GM12878 (cell line): Measurements from ENCODE around the gene MYB. TPM values are rescaled to one million over a fixed set of nuclear protein-coding genes. Genes with fewer than 3 reads are reported as not detected.

Source experiments
- ATAC-seq: fragments of 200-7000 bp; cut with Tn5 transposase; 3 replicates; pipeline ENCODE4 v1.9.1; 2020; ENCODE audit warnings: mild to moderate bottlenecking, moderate library complexity
- BruUV-seq: library from RNA; stranded (reverse); fragments of 400-500 nt; replicated peaks from 2 replicates; lab custom pipeline; 2021; lab: Mats Ljungman, UMichigan
- CTCF ChIA-PET: fragments of 300-600 bp; sonication (Branson Sonifier 250); formaldehyde crosslinking; extraction: SDS; loops from one replicate; lab custom pipeline; 2021; ENCODE audit warnings: inconsistent platforms; lab: Yijun Ruan, JAX
- POLR2A ChIA-PET: fragments of 350-600 bp; formaldehyde crosslinking; extraction: SDS; loops from one replicate; lab custom pipeline; 2021; ENCODE audit warnings: inconsistent platforms; lab: Charles Lee
- RAD21 ChIA-PET: fragments of 300-600 bp; sonication (Branson Sonifier 250); formaldehyde crosslinking; loops from one replicate; lab custom pipeline; 2023; ENCODE audit warnings: antibody characterized with exemption; ENCODE audit not compliant: unreplicated experiment; lab: Charles Lee
- SMC1A ChIA-PET: fragments of 300-600 bp; sonication (Branson Sonifier 250); formaldehyde crosslinking; loops from one replicate; lab custom pipeline; 2023; ENCODE audit not compliant: unreplicated experiment, uncharacterized antibody; lab: Charles Lee
- DNase-seq: peaks from one replicate; pipeline ENCODE4 v3.0.0-alpha.2; 2011; ENCODE audit warnings: low read depth, low spot score
- FAIRE-seq: peaks from 3 replicates; lab custom pipeline; 2011; peaks lifted over from hg19 to GRCh38; lab: Jason Lieb, UNC
- H2AFZ ChIP-seq: 2 replicates; pipeline ENCODE4 v1.6.0; 2011; ENCODE audit warnings: low read depth, low read length, control low read depth; ENCODE audit not compliant: control insufficient read depth
- H3K27ac ChIP-seq: 2 replicates; pipeline ENCODE4 v1.5.1; 2011; ENCODE audit warnings: control low read depth; ENCODE audit not compliant: control insufficient read depth, insufficient read depth
- H3K27me3 ChIP-seq, 2 experiments: replicated peaks in 1 of 2; 2 replicates each; pipeline versions ENCODE4 v1.6.0 to v1.6.1; 2011; ENCODE audit warnings: low read length in 1 of 2; ENCODE audit not compliant: control insufficient read depth in 2 of 2, insufficient read depth in 2 of 2
- H3K36me3 ChIP-seq, 2 experiments: 2 replicates each; pipeline ENCODE4 v1.5.1; 2011; ENCODE audit warnings: low read length in 1 of 2; ENCODE audit not compliant: control insufficient read depth in 2 of 2, insufficient read depth in 2 of 2
- H3K4me1 ChIP-seq: 2 replicates; pipeline ENCODE4 v1.6.1; 2011; ENCODE audit warnings: mild to moderate bottlenecking, low read length, moderate library complexity, mixed read lengths; ENCODE audit not compliant: control insufficient read depth, insufficient read depth
- H3K4me2 ChIP-seq: 2 replicates; pipeline ENCODE4 v1.6.0; 2011; ENCODE audit warnings: control low read depth; ENCODE audit not compliant: control insufficient read depth, insufficient read depth
- H3K4me3 ChIP-seq: fragments of 200-600 bp; sonication (generic); 2 replicates; pipeline ENCODE4 v1.5.1; 2016
- H3K79me2 ChIP-seq: 2 replicates; pipeline ENCODE4 v1.6.0; 2011; ENCODE audit warnings: low read length; ENCODE audit not compliant: control insufficient read depth, insufficient read depth
- H3K9ac ChIP-seq: 2 replicates; pipeline ENCODE4 v1.8.0; 2011; ENCODE audit warnings: low read length, control low read depth, mixed read lengths; ENCODE audit not compliant: control insufficient read depth, insufficient read depth
- H3K9me3 ChIP-seq: replicated peaks from 3 replicates; pipeline ENCODE4 v1.5.1; 2011; ENCODE audit warnings: mild to moderate bottlenecking, low read length; ENCODE audit not compliant: control insufficient read depth, insufficient read depth
- H4K20me1 ChIP-seq: 2 replicates; pipeline ENCODE4 v1.6.0; 2011; ENCODE audit not compliant: control insufficient read depth, insufficient read depth
- BCL11A ChIP-seq: IDR thresholded peaks from 2 replicates; pipeline ENCODE4 v1.6.1; 2011; ENCODE audit warnings: low read depth, low read length
- CHD4 ChIP-seq: fragments of 200-600 bp; sonication (generic); IDR thresholded peaks from 2 replicates; pipeline ENCODE4 v1.6.1; 2016; ENCODE audit warnings: mild to moderate bottlenecking
- CREB1 ChIP-seq: IDR thresholded peaks from 2 replicates; pipeline ENCODE4 v1.6.1; 2012; ENCODE audit warnings: low read depth, mild to moderate bottlenecking, inconsistent platforms
- IRF4 ChIP-seq: IDR thresholded peaks from 2 replicates; pipeline ENCODE4 v1.6.1; 2011; ENCODE audit warnings: low read depth, low read length
- JUNB ChIP-seq: IDR thresholded peaks from 2 replicates; pipeline ENCODE4 v1.6.1; 2016; ENCODE audit warnings: antibody characterized with exemption, mild to moderate bottlenecking
- RAD51 ChIP-seq: fragments of 450-650 bp; IDR thresholded peaks from 2 replicates; pipeline ENCODE4 v1.6.1; 2016; ENCODE audit warnings: moderate library complexity, mild to moderate bottlenecking, inconsistent platforms
- RCOR1 ChIP-seq: conservative IDR thresholded peaks from 2 replicates; pipeline ENCODE4 v1.6.1; 2012; ENCODE audit warnings: low read depth, low read length, improper control_type of control experiment
- SPI1 ChIP-seq: IDR thresholded peaks from 2 replicates; pipeline ENCODE4 v1.6.1; 2011; ENCODE audit warnings: low read depth, mild to moderate bottlenecking, low read length, moderate library complexity, borderline replicate concordance; ENCODE audit not compliant: insufficient read depth
- YBX1 ChIP-seq: fragments of 450-650 bp; IDR thresholded peaks from 2 replicates; pipeline ENCODE4 v1.6.1; 2016; ENCODE audit warnings: antibody characterized with exemption
- WGBS: methylation state at CpG from one replicate; pipeline ENCODE4 v1.1.6; 2016; ENCODE audit warnings: low lambda C conversion rate; ENCODE audit not compliant: insufficient replicate concordance, insufficient coverage; ENCODE audit errors: missing lambda C conversion rate; 5-methylcytosine and 5-hydroxymethylcytosine counted together
- in situ Hi-C: fragments of 300-500 bp; cut with MboI; formaldehyde crosslinking; loops from 9 replicates; pipeline ENCODE4 v1.14.3; 2018; ENCODE audit warnings: mixed read lengths
- intact Hi-C: fragments of 100-400 bp; cut with micrococcal nuclease; formaldehyde crosslinking; loops from one replicate; pipeline ENCODE4 v1.14.2; 2022; ENCODE audit not compliant: unreplicated experiment
- polyA plus RNA-seq, 11 experiments: library from polyadenylated mRNA; depleted of rRNA in 4 of 11; unstranded in 6 of 11; stranded (reverse) in 5 of 11; fragments of >200 nt; fragmentation: Nextera tagmentation in 4 of 11; fragmentation: Illumina TruSeq in 1 of 11; extraction: Ambion mirVana in 4 of 11; extraction: Trizol in 1 of 11; gene quantifications; 1 replicate in 1 of 11; 2 replicates in 10 of 11; pipeline versions ENCODE4 v1.2.1 to v1.2.3, GENCODE V29; 2011 to 2016; ENCODE audit warnings: inconsistent platforms in 2 of 11, missing spikeins in 2 of 11, low read depth in 1 of 11
- total RNA-seq, 4 experiments: library from RNA; depleted of rRNA in 3 of 4; stranded (reverse); fragments of >200 nt in 3 of 4; fragmentation: Illumina TruSeq in 1 of 4; extraction: Trizol in 1 of 4; gene quantifications; 2 replicates each; pipeline versions ENCODE4 v1.2.1 to v1.2.3, GENCODE V29; 2013 to 2021
- TF ChIP-seq, protein P1 (sequence below): fragments of 450-650 bp; IDR thresholded peaks from 2 replicates; pipeline ENCODE4 v1.6.1; 2016; ENCODE audit warnings: mild to moderate bottlenecking, moderate library complexity, borderline replicate concordance
- TF ChIP-seq, protein P2 (sequence below): IDR thresholded peaks from 2 replicates; pipeline ENCODE4 v1.6.1; 2012; ENCODE audit warnings: low read depth, low read length, improper control_type of control experiment

The MYB gene
- total and polyA plus RNA-seq, 10 of the 15 experiments (the other 5 are each of a cell fraction or from before 2014, with no cell fraction given) = 7.0 to 29.8 (median 21.5) TPM

DNA sequence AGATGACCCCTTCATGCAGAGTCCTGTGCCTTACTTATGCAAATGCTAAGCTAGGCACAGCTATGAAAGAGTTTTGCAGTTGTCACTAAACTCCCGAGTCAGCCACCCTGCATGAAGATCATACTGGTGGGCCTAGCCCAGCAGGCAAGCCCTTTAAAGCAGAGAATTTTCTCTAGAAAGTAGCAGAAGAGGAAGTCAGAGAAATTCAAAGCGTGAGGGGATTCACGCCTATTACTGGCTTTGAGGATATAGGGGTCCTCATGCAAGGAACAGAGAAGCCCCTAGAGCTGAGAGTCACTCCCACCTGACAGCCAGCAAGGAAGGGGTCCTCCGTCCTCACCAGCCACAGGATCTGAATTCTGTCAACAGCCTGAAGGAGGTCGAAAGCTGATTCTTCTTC is 54.6 kb downstream of the MYB start:
- WGBS = 72% methylated on average over 5 of the region's 5 CpGs
- POLR2A ChIA-PET = no interaction called here
- Histone ChIP-seq H4K20me1 (no peaks in the 10 kb centered on the region), H3K4me1 (peaks cover 19% of the 10 kb centered on the region), H3K9ac (no peak overlapping the region), H2AFZ (no peak overlapping the region), H3K27ac (no peak overlapping the region), H3K4me3 (no peak overlapping the region), H3K36me3 (no peaks in the 10 kb centered on the region), H3K4me2 (no peak overlapping the region), H3K27me3 (peaks cover 0 to 2% of the 10 kb centered on the region in 2 experiments; a peak in 1 of 4 replicates), H3K79me2 (no peaks in the 10 kb centered on the region), H3K9me3 (no peaks in the 10 kb centered on the region)
- FAIRE-seq (no peak), ATAC-seq (no peak), DNase-seq (no peak)
- no TSS peak for BruUV-seq
- no peak for TF ChIP-seq JUNB
- TF ChIP-seq YBX1 = no peak
- TF ChIP-seq SPI1 = peak; percentile 41; the same call in 1 of the 2 replicates
- in situ Hi-C loops (loop anchor here (25.0 kb wide), 1 partner anchor 177 kb away; no protein-coding TSS in a partner anchor), intact Hi-C loops (no loop called here)
- SMC1A ChIA-PET = interaction anchor here (0.6 to 2.3 kb wide), 4 partner anchors 81 to 160 kb away, joined by 3 to 6 read pairs (median 4); no protein-coding TSS in a partner anchor
- CTCF ChIA-PET = interaction anchor here (1.2 to 2.2 kb wide), 3 partner anchors 10 to 27 kb away, joined by 3 to 5 read pairs (median 4); no protein-coding TSS in a partner anchor
- RAD21 ChIA-PET = no interaction called here

DNA sequence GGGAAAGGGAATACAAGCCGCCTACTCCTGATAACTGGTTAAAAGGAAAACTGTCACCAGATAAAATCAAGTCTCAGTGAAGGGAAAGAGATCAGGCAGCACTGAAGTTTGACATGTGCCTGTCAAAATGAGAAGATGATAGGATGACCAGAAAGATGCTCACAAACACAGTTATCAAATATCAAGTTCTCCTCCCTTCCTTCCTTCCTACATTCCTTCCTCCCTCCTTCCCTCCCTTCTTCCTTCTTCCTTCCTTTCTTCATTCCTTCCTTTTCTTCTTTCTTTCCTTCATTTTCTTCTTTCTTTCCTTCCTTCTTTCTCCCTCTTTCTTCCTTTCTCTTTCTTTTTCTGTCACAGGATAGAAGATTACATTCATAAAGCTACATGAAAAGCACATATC is 55.2 kb downstream of the MYB start:
- ChIA-PET RAD21 (interaction anchor here (0.7 kb wide), 1 partner anchor 77 kb away, joined by 4 read pairs; no protein-coding TSS in a partner anchor), CTCF (interaction anchor here (2.2 kb wide), 1 partner anchor 13 kb away, joined by 4 read pairs; no protein-coding TSS in a partner anchor), SMC1A (interaction anchor here (0.6 to 1.9 kb wide), 5 partner anchors 27 to 160 kb away, joined by 3 to 5 read pairs (median 4); no protein-coding TSS in a partner anchor), POLR2A (interaction anchor here (0.7 to 1.0 kb wide), 2 partner anchors 11 to 167 kb away, joined by 3 to 7 read pairs; no protein-coding TSS in a partner anchor)
- in situ Hi-C loops (loop anchor here (25.0 kb wide), 1 partner anchor 176 kb away; no protein-coding TSS in a partner anchor), intact Hi-C loops (no loop called here)
- Histone ChIP-seq H3K36me3 (no peaks in the 10 kb centered on the region), H4K20me1 (no peaks in the 10 kb centered on the region), H3K79me2 (no peaks in the 10 kb centered on the region), H3K9me3 (no peaks in the 10 kb centered on the region), H3K4me3 (no peak overlapping the region), H3K27me3 (peaks cover 0 to 2% of the 10 kb centered on the region in 2 experiments; a peak in 1 of 4 replicates), H3K9ac (no peak overlapping the region), H2AFZ (no peak overlapping the region), H3K27ac (no peak overlapping the region), H3K4me1 (peaks cover 16% of the 10 kb centered on the region), H3K4me2 (no peak overlapping the region)
- FAIRE-seq (no peak), ATAC-seq (no peak), DNase-seq (no peak)
- no TSS peak for BruUV-seq
- WGBS = 79% methylated on average over 1 of the region's 1 CpG
- no peak for TF ChIP-seq RAD51
- no peak for TF ChIP-seq BCL11A
- TF ChIP-seq, protein P1, sequence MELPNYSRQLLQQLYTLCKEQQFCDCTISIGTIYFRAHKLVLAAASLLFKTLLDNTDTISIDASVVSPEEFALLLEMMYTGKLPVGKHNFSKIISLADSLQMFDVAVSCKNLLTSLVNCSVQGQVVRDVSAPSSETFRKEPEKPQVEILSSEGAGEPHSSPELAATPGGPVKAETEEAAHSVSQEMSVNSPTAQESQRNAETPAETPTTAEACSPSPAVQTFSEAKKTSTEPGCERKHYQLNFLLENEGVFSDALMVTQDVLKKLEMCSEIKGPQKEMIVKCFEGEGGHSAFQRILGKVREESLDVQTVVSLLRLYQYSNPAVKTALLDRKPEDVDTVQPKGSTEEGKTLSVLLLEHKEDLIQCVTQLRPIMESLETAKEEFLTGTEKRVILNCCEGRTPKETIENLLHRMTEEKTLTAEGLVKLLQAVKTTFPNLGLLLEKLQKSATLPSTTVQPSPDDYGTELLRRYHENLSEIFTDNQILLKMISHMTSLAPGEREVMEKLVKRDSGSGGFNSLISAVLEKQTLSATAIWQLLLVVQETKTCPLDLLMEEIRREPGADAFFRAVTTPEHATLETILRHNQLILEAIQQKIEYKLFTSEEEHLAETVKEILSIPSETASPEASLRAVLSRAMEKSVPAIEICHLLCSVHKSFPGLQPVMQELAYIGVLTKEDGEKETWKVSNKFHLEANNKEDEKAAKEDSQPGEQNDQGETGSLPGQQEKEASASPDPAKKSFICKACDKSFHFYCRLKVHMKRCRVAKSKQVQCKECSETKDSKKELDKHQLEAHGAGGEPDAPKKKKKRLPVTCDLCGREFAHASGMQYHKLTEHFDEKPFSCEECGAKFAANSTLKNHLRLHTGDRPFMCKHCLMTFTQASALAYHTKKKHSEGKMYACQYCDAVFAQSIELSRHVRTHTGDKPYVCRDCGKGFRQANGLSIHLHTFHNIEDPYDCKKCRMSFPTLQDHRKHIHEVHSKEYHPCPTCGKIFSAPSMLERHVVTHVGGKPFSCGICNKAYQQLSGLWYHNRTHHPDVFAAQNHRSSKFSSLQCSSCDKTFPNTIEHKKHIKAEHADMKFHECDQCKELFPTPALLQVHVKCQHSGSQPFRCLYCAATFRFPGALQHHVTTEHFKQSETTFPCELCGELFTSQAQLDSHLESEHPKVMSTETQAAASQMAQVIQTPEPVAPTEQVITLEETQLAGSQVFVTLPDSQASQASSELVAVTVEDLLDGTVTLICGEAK = no peak
- no peak for TF ChIP-seq CHD4
- TF ChIP-seq, protein P2, sequence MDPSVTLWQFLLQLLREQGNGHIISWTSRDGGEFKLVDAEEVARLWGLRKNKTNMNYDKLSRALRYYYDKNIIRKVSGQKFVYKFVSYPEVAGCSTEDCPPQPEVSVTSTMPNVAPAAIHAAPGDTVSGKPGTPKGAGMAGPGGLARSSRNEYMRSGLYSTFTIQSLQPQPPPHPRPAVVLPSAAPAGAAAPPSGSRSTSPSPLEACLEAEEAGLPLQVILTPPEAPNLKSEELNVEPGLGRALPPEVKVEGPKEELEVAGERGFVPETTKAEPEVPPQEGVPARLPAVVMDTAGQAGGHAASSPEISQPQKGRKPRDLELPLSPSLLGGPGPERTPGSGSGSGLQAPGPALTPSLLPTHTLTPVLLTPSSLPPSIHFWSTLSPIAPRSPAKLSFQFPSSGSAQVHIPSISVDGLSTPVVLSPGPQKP = no peak
- no peak for TF ChIP-seq IRF4
- no peak for TF ChIP-seq CREB1
- no peak for TF ChIP-seq RCOR1
